BJ (cell line): Measurements from ENCODE around the gene DIP2C. TPM values are rescaled to one million over a fixed set of nuclear protein-coding genes. Genes with fewer than 3 reads are reported as not detected.

Experiments used
- CTCF ChIA-PET: fragments of 350-600 bp; formaldehyde crosslinking; extraction: SDS; loops from one replicate; lab custom pipeline; 2021; ENCODE audit warnings: antibody characterized with exemption, inconsistent platforms; lab: Yijun Ruan, JAX
- POLR2A ChIA-PET: fragments of 300-600 bp; sonication (Branson Sonifier 250); formaldehyde crosslinking; extraction: SDS; loops from one replicate; lab custom pipeline; 2021; ENCODE audit warnings: antibody characterized with exemption; lab: Charles Lee
- DNase-seq: peaks from one replicate; pipeline ENCODE4 v3.0.0-alpha.2; 2011; ENCODE audit warnings: low read depth
- H3K27me3 ChIP-seq: 2 replicates; pipeline ENCODE4 v1.6.0; 2011; ENCODE audit warnings: low read length; ENCODE audit not compliant: control insufficient read depth, insufficient read depth
- H3K36me3 ChIP-seq: 2 replicates; pipeline ENCODE4 v1.5.1; 2011; ENCODE audit warnings: low read length; ENCODE audit not compliant: control insufficient read depth, insufficient read depth
- H3K4me3 ChIP-seq: 2 replicates; pipeline ENCODE4 v1.5.1; 2011; ENCODE audit warnings: low read depth, mild to moderate bottlenecking, control low read depth, low read length
- CTCF ChIP-seq: IDR thresholded peaks from 2 replicates; pipeline ENCODE4 v1.5.1; 2011; ENCODE audit warnings: low read depth, mild to moderate bottlenecking, control low read depth, inconsistent platforms, low read length, moderate library complexity; ENCODE audit not compliant: insufficient read depth
- polyA plus RNA-seq: library from polyadenylated mRNA; depleted of rRNA; stranded (reverse); fragments of >200 nt; gene quantifications from 2 replicates; pipeline ENCODE4 v1.2.3, GENCODE V29; 2011

The DIP2C gene
- polyA plus RNA-seq, 1 experiment = 9.3 TPM

DNA sequence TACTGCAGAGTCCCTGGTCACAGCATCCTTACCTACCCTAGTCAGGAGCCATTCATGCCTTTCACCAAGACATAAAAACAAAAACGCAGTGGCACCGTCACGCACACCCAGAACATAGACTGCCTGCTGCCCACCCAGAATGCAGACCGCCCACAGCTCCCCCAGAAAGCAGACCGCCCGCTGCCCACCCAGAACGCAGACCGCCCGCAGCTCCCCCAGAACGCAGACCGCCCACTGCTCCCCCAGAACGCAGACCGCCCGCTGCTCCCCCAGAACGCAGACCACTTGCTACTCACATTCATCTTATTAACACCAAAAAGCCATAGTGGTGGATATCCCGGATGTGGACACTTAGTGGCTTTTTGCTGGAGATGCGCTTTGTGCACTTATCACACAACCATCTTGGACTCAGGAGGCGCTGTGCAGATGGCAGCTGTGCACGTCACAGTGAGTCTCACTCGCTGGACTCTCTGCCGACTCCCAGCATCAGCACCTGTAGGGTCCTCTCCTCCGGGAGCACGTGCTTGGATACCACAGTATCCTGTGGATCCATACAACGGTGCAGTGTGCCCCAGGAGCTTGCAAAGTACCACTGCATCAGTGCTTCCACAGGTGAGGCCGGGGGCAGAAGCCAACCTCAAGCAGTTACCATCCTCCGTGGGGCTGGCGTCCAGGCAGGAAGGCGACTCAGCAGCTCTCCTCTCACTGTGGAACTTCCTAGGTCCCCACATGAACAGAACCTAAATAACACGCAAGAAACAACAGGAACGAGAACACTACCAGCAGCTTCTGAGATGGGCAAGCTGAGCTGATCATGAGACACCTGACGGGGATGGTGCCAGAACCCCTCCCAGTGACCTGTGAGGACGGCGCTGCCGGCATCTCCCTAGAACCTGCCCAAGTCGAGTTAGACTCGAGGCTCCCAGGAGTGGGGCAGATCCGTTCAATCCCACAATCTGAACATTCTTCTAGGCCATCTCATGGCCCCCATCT lies 161.0 kb downstream of the DIP2C start:
- DNase-seq = no peak
- Histone ChIP-seq H3K36me3 (no peaks in the 10 kb centered on the region; the same call in 1 of the 2 replicates), H3K27me3 (no peaks in the 10 kb centered on the region), H3K4me3 (no peak overlapping the region)
- CTCF ChIA-PET = interaction anchor here (0.6 to 1.1 kb wide), 3 partner anchors 9 to 64 kb away, joined by 3 read pairs; no protein-coding TSS in a partner anchor
- POLR2A ChIA-PET = no interaction called here
- no peak for TF ChIP-seq CTCF

GRCh38 chr10:527416-527815 lies 162.1 kb downstream of the DIP2C start:
- no peaks in the 10 kb centered on the region; the same call in 1 of the 2 replicates for H3K36me3 ChIP-seq
- ChIA-PET CTCF (interaction anchor here (1.1 kb wide), 1 partner anchor 65 kb away, joined by 3 read pairs; no protein-coding TSS in a partner anchor), POLR2A (interaction anchor here (0.5 kb wide), 1 partner anchor 14 kb away, joined by 4 read pairs; no protein-coding TSS in a partner anchor)
- H3K27me3 ChIP-seq = no peaks in the 10 kb centered on the region
- no peak overlapping the region for H3K4me3 ChIP-seq
- no peak for TF ChIP-seq CTCF
- no peak for DNase-seq

- Histone ChIP-seq H3K27me3 (no peaks in the 10 kb centered on the region), H3K36me3 (no peaks in the 10 kb centered on the region; the same call in 1 of the 2 replicates), H3K4me3 (no peak overlapping the region)
- no peak for TF ChIP-seq CTCF
- ChIA-PET POLR2A (interaction anchor here (0.5 kb wide), 1 partner anchor 14 kb away, joined by 4 read pairs; no protein-coding TSS in a partner anchor), CTCF (interaction anchor here (2.2 kb wide), 1 partner anchor 16 kb away, joined by 9 read pairs; no protein-coding TSS in a partner anchor)
- DNase-seq = no peak
These were observed 162.7 kb downstream of the DIP2C start for GRCh38 chr10:526651-527312.

- Histone ChIP-seq H3K4me3 (no peak overlapping the region), H3K27me3 (no peaks in the 10 kb centered on the region), H3K36me3 (no peaks in the 10 kb centered on the region; the same call in 1 of the 2 replicates)
- POLR2A ChIA-PET = no interaction called here
- CTCF ChIA-PET = interaction anchor here (2.2 kb wide), 1 partner anchor 15 kb away, joined by 9 read pairs; no protein-coding TSS in a partner anchor
- no peak for DNase-seq
- TF ChIP-seq CTCF = no peak
These were observed 163.7 kb downstream of the DIP2C start for GRCh38 chr10:525565-526315.
